ENCODE results near the gene C16orf89.
"Not testable (repeated sequence)": the region's sequence is repeated elsewhere in the genome, so short reads cannot be mapped to it uniquely, and the experiment has no call there.

The C16orf89 gene, protein sequence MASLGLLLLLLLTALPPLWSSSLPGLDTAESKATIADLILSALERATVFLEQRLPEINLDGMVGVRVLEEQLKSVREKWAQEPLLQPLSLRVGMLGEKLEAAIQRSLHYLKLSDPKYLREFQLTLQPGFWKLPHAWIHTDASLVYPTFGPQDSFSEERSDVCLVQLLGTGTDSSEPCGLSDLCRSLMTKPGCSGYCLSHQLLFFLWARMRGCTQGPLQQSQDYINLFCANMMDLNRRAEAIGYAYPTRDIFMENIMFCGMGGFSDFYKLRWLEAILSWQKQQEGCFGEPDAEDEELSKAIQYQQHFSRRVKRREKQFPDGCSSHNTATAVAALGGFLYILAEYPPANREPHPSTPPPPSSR

DNA sequence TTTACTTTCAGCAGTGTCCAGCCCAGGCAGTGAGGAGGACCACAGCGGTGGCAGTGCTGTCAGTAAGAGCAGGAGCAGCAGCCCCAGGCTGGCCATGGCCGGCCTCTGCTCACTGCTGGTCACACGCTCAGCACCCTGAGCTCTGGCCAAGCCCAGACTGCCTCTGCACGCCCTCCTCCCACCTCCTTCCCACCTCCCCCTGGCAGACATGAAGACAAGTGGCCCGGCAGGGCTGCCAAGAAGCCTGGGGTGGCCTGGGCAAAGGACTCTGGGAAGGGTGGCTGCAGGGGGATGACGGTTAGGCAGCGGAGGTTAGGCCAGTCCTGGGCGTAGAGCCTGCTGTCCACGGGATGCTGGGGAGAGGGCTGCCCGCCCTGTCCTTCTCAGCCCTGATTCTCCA, at the start of gene C16orf89:
C16orf89 (minus strand) TSS at position 144 of the 400 bp plus-strand sequence; CDS start at position 96, 48 bp downstream.
- no peak for DNase-seq (ENCODE audit: low read depth)

GRCh38 chr16:5110933-5111332, 45.2 kb upstream of the C16orf89 start:
- not testable (repeated sequence) for DNase-seq (ENCODE audit: low read depth)

GRCh38 chr16:5108505-5109158, 42.9 kb upstream of the C16orf89 start:
- no peak for DNase-seq (ENCODE audit: low read depth)

DNA sequence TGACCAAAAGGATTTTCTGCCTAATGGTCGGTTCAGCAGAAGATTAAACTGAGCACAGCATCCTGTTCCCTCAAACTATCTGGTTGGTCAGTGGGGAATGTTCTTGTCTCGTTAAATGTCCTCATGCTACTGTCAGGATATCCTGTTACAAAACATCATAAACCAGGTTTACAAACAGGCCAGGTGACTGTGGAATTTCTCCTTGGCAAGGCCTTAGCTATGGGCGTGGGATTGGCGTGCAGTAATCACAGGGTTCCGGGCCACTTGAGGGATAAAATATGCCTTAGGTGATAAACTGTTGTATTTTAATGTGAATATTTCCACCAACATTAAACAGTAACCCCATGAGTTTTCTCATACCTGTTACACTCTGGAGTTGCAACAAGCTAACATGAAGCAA, 39.3 kb upstream of the C16orf89 start:
- DNase-seq (ENCODE audit: low read depth), result not testable (repeated sequence)

DNA sequence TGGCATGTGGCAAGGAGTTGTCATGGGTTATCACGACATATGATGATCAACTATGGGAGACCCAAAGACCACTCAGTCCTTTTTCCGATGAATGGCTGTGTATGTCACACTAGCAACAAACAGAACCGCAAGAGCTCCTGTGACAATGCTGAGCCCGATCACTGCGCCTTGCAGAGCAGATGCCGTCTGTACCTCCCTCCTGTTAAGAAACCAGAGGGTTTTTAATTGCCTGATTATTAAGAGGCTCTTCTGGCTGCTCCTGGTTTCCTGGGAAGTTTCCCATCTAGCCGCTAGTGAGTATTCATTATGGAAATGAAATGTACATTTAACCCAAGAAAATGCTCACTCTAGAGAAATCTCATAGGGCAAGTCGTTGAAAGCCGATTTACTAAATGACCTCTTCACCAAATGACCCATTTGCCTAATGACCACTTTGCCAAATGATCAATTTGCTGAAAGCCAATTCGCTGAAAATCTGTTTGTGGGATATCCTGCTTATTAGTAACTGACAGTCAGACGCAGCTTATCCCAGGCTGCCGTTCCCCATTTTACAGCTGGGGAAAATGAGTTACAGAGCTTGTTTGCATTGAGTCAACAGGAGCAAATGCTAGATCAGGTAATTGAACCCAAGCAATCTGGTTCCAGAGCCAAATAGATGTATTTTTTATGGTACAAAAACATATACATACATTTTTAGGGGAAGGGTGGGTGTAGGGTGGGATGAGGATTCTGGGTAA, 37.7 kb upstream of the C16orf89 start:
- not testable (repeated sequence) for DNase-seq (ENCODE audit: low read depth)

GRCh38 chr16:5099174-5099573, 33.4 kb upstream of the C16orf89 start:
- not testable (repeated sequence) for DNase-seq (ENCODE audit: low read depth)

DNA sequence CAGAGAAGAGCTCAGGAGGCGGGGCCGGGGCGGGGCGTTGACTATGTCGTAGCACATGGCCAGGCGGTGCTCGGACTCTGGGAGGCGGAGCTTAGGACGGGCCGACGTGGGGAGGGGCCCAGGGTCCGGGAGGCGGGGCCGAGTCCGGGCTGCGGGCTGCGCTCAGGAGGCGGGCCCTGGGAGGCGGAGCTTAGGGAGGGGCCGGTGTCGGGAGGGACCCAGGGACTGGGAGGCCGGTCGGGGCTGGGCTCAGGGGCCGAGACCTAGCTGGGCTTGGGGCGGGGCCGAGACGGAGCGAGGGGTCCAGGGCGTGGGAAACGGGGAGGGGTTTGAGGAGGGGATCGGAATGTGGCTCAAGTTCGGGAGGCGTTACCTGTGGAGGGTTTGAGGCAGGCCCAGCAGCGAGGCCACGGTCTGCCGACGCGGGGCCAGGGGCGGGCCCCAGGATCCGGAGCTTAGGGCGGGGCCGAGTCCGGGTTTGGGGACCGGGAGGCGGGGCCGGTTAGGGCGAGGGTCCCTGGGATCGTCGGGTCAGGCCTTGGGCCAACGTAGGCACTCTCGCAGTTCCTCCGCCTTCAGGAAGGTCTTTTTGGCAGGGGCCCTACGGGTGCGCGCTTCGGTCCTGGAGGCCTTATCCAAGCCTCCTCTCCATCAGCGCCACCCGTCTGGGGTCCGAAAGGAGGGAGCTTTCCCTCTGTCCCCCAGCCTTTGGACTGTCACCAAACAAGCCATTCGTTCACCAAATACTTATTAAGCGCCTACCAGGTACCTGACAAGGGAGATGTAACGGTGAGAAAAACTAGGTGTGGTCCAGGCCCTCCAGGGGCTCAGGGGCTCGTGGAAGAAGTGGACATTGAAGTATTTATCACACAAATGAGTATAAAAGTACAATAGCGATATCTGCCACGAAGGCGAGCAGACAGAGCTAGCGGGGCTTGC, 32.7 kb upstream of the C16orf89 start:
- DNase-seq (ENCODE audit: low read depth), result peak; percentile 74

DNA sequence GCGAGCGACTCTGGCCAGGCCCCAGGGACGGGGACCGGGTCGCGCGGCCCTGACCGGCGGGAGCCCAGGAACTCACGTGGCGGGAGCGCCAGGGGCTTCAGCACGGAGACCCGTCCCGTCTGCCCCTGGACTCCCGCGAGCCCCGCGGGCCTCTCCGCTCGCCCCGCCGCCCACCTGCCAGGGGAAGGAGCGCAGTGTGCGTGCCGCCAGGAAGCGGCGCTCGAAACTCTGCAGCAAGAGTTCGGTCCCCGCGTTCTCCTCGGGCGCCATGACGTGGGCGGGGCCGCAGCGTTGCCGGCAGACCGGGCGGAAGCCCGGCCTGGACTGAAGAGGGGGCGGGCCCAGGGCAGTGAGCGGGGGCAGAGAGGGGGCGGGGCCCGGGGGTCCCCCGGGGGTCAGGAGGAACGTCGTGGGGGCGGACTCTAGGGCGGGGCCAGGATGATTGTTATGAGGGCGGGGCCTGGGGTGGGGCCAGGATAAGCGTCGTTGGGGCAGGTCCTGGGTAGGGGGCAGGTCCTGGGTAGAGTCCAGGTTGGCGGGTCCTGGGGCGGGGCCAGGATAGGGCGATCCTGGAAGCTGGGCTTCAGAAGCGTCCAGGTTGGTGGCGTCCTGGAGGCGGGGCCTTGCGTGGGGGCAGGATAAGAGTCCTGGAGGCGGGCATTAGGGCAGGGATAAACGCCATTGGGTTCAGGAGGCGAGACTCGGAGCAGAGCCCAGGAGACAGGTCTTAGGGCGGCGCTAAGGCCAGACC, 31.9 kb upstream of the C16orf89 start, which contains the start of gene EEF2KMT:
EEF2KMT (minus strand) TSS at position 326 of the 751 bp plus-strand sequence; CDS start at position 270, 56 bp downstream.
- DNase-seq (ENCODE audit: low read depth), result peak; percentile 100

DNA sequence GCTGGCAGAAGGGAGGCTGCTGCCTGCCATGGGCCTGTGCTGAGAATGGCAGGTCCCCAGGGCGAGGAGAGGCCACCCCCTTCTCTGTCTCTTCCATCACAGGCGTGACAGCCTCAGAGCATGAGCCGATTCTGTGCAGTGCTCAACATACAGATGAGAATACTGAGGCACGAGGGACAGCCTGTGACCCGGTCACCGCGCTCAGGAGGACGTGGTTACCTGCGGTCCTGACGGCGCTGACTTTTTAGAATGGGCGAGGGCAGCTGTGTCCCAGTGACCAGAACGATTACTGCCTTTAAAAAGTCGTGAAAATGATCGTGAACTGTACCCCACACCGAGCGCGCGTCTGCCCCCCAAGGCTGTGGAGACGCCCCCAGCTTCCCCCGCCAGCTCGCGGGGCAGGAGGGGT, 31.3 kb upstream of the C16orf89 start:
- not testable (repeated sequence) for DNase-seq (ENCODE audit: low read depth)

DNA sequence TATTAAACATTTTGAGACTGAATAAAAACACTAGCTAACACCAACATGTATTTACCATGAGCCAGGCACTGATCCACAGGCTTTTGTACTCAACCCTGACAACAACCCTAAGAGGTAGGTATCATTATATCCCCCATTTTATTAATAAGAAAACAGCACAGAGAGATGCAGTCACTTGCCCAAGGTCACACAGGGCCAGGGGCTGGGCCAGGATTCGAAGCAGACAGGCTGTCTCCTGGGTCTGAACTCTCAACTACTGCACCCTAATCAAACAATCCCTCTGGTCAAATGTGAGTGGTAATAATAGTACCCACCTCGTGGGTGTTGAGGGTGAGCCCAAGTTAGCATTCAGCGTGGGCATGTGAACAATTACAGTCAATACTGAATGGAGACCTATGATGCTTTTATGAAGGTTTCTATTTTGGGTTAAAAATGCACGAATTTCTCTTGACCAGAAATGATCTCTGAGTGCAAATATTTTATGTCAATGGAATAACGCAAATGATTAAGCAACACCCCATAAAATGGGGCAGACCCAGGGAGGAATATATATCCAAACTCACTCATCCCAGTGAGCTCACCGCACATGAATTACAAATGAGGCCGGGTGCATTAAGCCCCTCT, 30.8 kb upstream of the C16orf89 start:
- peak; percentile 44 for DNase-seq (ENCODE audit: low read depth)

GRCh38 chr16:5095145-5095830, 29.5 kb upstream of the C16orf89 start:
- not testable (repeated sequence) for DNase-seq (ENCODE audit: low read depth)

DNA sequence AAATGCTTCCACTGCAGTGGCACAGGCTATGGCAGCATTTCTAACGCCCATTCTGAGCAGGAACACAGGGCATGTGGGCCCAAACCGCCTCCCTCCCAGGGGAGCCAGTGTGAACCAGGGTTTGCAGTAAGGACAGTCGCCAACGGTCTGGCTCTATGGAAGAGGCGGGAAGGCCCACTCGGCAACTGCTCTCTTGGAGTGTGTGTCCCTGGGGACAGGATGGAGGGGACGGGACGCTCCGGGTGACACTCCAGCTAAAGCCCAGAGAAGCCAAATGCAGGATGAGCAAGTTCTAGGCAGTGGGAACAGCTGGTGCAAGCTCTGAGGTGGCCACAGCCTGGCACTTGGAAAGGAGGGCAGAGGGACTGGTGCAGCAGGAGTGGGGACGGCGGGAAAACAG, 28.0 kb upstream of the C16orf89 start:
- DNase-seq (ENCODE audit: low read depth), result not testable (repeated sequence)

DNA sequence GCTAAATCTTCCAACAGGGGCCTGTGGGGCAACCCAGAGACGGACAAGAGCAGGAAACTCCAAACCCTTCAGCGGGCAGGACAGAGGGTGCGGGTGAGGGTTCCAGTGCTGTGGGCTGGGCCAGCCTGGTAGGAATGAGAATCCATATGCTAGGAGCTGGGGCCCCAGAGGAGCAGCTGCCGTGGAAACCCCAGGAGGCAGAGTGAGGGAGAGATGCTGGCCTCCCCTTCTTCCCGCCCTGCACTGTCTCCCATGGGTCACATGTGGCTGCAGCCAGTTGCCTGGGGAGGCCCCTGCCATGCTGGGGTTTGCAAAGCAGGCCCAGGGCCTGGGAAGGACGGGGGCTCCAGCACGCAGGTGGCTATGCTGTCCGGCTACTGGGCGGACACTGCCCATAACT, 27.3 kb upstream of the C16orf89 start:
- DNase-seq (ENCODE audit: low read depth), result not testable (repeated sequence)

DNA sequence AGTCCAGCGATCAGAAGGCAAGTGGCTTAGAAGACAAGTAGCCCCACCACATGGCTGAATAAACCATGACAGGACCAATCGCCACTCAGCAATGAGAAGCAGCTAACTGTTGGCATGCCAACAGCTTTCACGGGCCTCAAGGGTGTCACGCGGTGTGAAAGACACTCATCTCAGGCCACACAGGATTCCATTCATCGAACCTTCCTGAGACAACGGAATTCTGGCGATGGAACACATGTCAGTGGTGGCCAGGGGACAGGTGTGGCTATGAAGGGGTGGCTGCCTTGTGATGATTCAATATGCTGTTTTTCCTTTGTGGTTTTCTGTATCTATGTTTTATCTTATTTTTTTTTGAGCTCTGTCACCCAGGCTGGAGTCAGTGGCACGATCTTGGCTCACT, 24.8 kb upstream of the C16orf89 start:
- DNase-seq (ENCODE audit: low read depth), result peak; percentile 4

GRCh38 chr16:5089911-5090555, 24.3 kb upstream of the C16orf89 start:
- not testable (repeated sequence) for DNase-seq (ENCODE audit: low read depth)

GRCh38 chr16:5088936-5089335, 23.2 kb upstream of the C16orf89 start:
- not testable (repeated sequence) for DNase-seq (ENCODE audit: low read depth)

- not testable (repeated sequence) for DNase-seq (ENCODE audit: low read depth)
These were observed 22.5 kb upstream of the C16orf89 start for GRCh38 chr16:5088086-5088790.

DNA sequence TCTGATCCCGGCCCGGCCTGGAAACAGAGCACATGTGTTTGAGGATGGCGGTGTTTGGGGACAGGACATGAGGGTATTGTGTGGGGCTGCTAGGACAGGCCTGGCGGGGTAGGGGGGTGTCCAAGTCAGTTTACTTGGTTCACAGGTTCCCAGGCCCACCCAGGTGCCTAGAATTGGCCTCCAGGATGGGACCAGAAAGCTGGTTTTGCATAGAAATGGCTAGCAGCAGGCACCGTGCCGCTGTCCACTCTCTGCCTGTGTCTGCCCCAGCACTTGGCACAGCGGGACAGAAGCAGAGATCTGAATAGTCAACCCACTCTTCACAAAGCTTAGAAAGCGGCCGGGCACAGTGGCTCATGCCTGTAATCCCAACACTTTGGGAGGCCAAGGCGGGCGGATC, 20.0 kb upstream of the C16orf89 start:
- not testable (repeated sequence) for DNase-seq (ENCODE audit: low read depth)
